GM12892 (cell line): ENCODE data around the gene TGFB2.

Source experiments
- POLR2A ChIP-seq: IDR thresholded peaks from 2 replicates; pipeline ENCODE4 v1.6.1; 2011; ENCODE audit warnings: low read depth, low read length, control low read depth
- POLR2AphosphoS5 ChIP-seq: IDR thresholded peaks from 2 replicates; pipeline ENCODE4 v1.6.1; 2011; ENCODE audit warnings: low read depth, low read length, control low read depth
- TAF1 ChIP-seq: IDR thresholded peaks from 2 replicates; pipeline ENCODE4 v1.6.1; 2011; ENCODE audit warnings: low read depth, mild to moderate bottlenecking, control low read depth, low read length, borderline replicate concordance

- TF ChIP-seq POLR2AphosphoS5: no peak
- TF ChIP-seq POLR2A: no peak
- TF ChIP-seq TAF1: no peak
Observed at GRCh38 chr1:218368686-218369085, 23.6 kb downstream of the TGFB2 start.
